ENCODE measurements around the gene RELN. TPM values are rescaled to one million over a fixed set of nuclear protein-coding genes. Genes with fewer than 3 reads are reported as not detected.
"Not testable (repeated sequence)": the region's sequence is repeated elsewhere in the genome, so short reads cannot be mapped to it uniquely, and the experiment has no call there.

Gene RELN
- total RNA-seq, 1 donor from 2014 or later, result 31.9 TPM

DNA sequence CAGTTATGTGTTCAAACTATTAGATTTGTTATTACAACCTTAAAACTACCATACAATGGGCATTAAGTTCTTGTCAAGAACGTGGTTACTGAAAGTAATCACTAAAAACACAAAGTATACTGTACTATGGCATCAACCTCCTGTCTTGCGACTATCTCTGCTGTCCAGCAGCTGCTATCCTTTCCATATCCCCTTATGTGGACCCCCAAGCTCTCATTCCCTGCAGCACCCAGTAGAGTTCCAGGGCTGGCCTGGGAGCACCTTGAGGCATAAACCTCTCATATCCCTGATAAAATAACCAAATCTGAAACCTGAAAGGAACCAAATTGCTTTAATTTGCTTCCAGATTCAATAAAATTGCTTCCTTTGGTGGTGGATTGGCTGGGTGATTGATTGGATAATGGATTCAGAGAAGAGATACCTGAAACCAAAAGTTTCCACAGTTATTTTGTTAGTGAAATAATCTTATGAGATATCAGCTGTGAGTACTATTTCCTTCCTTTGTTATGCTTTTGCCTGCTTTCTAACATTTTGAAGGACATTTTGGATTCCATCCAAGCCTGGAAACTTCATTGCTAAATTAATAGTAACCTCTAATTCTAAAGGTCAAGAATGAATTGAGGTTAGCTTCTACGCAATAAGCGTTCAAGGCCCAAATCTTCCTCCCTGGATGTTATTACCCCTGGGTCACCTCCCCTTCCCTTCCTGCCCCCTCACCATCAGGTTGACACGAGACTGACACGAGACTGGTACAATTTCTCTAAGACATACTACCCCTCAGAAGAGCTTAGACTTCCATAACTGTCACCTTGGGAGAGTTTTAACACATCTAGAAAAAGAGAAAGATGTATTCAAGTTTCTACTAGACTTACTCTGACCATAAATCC lies 48.8 kb downstream of the RELN start:
- DNase-seq, result no peak

DNA sequence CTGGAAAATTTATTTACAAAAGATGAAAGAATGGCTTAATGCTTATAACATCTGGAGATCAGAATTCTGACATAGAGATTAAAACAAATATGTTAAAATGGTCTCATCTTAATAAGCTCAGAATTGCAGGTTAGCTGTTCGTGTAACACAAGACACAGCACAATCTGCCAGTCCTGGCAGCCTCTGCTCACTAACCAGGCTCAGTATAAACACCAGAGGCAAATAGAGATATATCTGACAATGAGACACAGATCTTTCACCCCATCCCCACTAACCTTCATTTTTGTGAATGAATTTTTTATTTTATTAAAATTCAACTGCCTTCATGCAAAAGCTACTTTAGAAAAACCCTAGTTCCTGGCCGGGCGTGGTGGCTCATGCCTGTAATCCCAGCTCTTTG lies 51.8 kb downstream of the RELN start:
- no peak for DNase-seq

DNA sequence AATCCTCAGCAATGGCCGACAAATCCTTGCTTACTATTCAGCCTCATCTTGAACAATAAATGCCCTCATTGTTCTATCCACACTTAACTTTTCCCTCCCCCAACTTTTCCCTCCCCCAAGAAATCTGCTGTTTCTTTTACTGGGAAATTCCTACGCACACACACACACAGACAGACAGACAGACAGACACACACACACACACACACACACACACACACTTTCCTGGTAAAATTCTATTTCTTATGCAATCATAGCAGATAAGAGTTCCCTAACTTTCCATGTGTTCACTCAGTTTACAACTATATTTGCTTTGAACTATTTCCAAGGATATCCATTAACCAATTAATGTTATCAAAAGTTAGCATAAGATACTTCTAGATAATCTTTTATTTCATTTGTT lies 52.9 kb downstream of the RELN start:
- no peak for DNase-seq

DNA sequence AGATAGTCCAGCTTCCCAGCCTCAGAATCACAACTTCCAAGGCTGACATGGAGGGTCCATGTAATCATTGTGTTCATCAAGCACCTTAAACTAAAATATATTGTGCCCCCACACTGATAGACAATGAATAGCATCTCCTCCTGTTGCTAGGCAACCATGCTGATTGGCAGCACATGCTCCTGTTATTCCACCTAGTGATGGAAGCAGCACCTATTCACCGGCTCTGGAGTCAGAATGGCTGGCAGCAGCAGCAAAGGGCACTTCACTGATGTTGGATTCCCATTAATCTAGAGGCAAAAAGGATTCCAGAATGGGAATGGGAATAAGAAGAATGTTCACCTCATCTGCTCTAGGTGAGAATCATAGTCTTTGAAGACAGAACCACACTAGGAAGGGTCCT lies 55.0 kb downstream of the RELN start:
- no peak for DNase-seq

DNA sequence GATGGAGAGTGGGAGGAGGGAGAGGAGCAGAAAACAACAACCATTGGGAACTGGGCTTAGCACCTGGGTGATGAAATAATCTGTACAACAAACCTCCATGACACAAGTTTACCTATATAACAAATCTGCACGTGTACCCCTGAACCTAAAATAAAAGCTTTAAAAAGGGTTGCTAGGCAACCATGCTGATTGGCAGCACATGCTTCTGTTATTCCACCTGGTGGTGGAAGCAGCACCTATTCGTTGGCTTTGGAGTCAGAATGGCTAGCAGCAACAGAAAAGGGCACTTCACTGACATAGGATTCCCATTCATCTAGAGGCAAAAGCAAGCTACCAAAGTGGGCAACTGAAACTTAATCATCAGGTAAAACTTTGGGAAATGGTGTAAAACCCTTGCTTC lies 57.1 kb downstream of the RELN start:
- DNase-seq, result no peak

DNA sequence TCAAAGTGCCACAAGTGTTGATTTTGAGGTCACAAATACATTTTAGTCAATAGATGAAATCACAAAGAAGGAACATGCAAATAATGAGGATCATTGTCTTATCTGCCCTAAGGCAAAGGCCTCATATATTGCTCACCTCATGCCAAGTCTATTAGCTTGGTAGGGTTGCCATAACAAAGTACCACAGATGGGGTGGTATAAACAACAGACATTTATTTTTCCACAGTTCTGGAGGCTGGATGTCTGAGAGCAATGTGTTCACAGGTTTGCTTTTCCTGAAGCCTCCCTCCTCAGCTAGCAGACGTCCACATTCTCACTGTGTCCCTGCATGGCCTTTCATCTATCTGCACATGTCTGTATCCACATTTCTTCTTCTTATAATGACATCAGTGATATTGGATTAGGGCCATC lies 59.6 kb downstream of the RELN start:
- DNase-seq, result no peak

DNA sequence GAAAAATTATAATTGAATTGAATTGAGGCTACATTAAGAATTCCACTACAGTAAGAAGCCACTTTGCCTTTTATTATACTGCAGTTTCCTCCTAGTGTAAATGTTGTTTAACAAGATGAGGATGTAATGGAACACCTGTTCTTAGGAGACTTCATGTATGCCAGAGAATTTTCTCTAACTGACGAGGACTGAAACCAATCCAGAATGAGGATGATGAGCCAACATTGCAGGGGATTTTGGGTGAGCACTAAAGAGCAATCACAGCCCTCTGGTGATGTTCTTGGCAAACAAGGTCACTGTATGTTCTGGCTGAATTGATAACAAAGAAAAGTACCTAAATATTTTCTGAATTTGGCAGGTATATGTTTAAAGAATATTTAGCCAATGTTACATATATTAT lies 60.9 kb downstream of the RELN start:
- DNase-seq, result no peak

DNA sequence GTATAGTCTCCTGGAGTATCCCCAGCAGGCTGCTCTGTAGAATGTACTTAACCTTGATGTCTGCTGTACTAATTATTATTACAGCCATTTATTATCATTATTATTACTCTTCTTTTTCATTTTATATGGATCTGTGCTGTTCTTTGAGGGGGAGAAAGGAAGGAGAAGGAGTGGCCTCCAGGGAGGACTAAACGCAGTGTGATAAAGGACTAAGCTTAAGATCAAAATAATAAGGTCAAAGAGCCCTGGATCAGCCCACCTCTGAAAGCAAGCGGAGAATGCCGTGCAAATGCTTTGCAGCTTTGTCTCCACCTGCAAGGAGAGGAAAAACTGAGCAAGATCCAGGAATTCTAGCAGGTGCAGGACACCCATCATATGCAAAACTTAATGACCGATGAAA lies 65.3 kb downstream of the RELN start:
- no peak for DNase-seq

DNA sequence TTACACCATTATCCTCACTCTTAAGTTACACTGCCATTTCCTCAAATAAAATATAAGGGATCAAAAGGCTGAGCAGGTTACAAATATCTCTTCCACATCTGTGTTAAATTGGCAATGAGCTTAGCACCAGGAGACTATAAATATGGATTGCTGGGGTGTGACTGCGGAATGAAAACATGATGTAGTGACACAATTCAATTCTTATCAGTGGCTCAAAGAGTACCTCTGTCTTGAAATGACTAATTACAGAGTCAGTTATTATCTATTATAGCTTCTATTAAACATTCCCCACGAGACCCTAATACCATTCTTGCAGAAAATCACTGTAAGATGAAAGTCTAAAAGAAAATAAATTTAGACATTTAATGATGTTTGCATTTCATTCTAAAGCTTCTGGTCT lies 67.1 kb downstream of the RELN start:
- no peak for DNase-seq

DNA sequence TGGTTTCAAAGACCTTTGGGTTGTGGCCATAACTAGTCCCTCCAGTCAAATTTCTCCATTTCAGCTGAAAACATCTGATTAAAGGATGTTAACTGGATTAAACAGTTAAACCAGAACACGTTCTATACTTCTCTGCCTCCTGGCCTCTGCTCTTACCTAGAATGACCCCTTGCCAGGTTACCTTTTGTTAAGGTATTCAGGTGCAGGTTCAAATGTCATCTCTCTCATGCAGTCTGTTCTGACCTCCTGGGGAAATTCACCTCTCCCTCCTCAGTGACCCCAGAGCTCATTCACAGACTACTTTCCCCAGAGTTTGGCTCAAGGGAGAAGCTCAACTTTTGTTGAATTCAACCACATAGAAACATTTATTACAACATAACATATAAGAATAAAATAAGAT lies 67.8 kb downstream of the RELN start:
- DNase-seq, result no peak

DNA sequence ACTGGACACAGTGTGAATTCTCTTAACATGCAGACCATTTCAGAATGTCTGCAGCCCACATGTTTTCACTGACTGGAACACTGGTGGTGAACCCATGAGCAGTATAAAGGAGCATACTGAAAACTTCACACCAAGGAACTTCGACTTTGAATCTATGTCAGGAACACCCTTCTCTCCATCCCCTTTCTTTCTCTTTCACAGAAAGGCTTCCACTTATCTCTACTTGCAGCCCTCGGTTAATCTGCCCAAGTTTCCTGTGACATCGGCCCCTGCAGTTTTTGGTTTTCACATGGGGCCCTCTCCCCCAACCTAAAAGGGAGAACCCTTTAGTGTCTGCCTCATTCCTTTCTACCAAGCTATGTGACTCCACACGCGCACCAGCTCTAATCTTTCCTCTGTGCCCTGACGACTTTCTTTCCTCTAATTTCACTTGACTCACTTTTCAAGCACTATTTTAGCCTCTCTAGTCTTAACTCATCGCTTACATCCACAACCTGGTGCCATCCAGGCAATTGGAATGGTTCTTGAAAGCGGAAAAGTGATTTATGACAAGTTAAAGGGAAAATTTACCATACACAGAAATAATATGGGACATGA lies 70.1 kb downstream of the RELN start:
- no peak for DNase-seq

DNA sequence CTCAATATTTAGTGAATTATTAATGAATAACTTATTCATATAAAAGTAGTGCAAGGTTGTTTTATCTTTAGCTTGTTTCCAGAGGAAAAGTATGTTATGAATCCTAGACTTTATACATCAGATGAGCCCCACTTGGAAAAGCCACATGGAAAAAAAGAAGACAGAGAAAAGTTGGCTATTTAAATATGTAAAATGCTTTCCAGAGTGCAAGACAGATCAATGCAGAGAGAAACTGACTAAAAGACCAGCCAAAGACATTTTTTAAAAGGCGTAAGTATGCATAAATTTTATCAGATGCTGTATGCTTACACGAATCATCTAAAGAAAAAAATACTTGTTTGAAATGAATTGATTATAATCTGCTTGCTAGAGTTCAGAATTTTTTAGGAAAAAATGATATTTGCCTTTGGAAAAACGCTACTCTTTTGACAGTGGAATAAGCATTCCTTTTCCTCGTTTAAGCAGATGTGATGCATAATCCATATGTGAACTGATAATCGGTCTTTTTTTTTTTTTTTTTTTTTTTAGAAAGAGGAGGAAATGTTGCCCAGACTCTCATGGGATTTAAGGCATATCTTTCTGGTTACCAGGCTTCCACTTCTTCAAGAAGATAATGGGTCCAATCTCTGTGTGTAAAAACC lies 70.7 kb downstream of the RELN start:
- no peak for DNase-seq

DNA sequence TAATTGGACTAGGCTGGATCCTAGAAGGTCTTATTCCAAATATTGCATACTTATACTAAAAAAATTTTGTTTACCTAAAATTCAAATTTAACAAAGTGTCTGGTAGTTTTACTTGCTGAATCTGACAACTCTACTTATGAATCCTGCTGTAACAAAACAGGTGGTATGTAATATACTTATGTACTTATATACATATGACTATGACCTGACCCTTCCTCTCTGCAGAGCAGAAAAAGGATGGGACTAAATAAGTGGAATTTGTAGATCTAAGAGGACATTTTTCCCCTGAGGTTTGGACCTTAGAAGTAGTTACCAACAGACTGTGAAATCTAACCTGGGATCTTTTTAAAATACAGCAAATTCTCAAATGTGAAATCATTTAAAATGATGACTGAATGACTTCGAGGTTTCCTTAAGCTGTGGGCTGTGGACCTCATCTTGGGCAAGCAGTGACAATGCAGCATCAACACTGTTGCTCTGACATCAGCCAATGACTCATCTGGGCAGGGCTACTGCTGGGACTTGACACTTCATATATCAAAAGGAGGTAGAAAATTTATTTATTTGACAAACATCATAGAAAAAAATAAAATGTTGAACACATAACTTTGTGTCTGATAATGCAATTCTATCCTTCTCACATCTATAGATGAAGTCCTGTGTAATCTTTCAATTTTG lies 73.6 kb downstream of the RELN start:
- no peak for DNase-seq

DNA sequence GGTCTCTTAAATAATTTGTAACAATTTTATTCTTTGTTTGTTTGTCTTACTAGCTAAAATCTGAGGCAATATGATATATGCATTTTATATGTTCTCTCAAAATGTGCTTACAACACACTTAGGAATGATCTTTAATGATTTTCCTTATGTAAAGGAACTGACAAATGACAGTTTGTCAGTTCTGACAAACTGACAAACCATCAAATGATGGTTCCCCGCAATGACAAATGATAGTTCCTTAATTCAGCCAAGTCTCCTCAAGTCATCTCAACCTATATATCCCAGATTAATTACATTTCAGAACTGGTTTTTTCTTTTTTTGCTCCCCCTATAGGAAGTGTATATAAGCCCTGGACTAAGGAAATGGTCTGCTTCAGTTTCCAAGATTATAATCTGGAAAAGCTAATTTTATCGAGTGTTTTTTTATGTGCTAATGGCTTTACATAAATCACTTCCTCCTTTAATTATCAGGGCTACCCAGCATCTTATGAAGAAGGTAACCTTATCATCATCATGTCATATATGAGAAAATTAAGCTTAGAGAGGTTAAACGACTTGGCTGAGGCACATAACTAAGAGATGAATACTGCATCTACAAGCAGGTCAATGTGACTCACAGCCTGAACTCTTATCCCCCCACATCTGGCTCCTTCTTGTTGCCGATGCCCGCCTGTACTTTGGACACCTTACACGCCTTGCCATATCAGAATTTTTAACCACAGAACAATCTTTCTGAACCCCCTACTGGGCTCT lies 75.1 kb downstream of the RELN start:
- DNase-seq, result no peak

DNA sequence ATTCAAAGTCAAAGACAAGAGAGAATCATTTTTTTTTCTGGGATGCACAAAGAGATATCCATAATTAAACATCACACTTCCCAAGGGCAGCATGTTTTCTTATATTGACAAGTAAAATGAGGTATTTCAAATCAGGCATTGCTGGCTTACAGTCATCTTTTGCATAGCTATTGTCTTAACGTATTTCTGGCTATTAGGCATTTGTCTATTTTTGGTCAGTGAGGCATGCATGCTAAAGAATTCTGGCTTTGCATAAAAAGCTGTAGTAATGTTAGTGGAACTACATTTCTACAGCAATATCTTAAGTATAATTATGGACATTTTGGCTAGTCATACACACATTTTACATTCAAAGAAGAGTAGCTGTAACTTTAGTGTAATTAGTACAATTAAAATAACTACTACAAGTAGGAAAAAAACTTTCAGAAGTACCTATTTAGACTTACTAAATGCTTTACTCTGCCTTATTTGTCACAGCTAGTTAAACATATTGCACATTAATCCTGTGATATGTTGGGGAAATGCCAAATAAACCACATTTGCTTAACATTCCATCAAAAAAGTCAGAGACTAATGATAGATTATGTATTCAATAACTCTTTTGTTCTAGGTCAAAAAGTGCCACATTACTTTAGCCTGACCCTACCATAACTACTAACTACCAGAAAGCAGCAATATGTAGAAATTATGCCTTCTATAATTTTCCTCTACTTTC lies 76.4 kb downstream of the RELN start:
- DNase-seq, result no peak

DNA sequence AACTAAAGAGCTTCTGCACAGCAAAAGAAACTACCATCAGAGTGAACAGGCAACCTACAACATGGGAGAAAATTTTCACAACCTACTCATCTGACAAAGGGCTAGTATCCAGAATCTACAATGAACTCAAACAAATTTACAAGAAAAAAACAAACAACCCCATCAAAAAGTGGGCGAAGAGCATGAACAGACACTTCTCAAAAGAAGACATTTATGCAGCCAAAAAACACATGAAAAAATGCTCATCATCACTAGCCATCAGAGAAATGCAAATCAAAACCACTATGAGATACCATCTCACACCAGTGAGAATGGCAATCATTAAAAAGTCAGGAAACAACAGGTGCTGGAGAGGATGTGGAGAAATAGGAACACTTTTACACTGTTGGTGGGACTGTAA lies 78.4 kb downstream of the RELN start:
- DNase-seq, result not testable (repeated sequence)

DNA sequence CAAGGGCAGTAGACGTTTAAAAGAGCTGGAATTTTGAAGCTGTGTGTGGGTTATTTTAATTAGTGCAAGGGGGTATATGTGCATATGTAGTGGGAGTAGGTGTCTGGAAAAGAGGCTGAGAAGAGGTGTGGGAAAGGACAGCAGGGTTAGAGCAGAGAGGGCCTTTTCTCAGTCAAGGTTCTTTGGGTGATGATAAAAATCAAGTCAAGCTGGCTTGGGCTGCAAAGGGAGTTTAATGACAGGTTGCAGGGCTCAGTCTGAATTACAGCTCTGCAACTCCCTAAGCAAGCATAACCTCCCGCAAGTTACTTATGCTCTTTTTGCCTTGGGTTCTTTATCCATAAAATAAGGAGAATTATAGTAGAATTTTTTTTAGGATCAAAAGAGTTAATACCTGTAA lies 83.5 kb downstream of the RELN start:
- DNase-seq, result no peak

DNA sequence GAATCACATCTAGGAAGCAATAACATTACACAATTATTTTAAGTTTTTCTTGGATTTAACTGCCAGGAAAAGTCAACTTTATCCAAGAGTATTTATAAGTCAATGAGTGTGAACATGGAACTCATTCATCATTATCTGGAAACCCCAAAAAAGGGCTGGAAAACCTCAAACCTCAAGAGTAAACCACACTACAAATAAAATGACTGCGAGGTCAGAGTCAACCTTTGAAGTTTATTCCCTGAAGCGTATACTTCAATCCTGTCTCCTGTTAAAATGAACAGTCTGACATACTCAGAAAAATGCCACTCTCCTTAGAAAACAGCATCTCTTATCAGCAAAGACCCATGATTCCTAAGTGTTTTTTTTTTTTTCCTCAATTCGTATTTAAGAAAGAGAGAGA lies 86.5 kb downstream of the RELN start:
- DNase-seq, result no peak

DNA sequence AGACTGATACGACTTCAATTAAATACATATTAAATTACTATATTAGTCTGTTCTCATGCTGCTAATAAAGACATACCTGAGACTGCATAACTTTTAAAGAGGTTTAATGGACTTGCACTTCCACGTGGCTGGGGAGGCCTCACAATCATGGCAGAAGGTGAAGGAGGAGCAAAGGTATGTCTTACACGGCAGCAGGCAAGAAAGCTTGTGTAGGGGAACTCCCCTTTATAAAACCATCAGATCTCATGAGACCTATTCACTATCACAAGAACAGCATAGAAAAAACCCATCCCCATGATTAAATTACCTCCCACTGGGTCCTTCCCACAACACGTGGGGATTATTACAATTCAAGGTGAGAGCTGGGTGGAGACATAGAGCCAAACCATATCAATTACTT lies 92.6 kb downstream of the RELN start:
- not testable (repeated sequence) for DNase-seq

DNA sequence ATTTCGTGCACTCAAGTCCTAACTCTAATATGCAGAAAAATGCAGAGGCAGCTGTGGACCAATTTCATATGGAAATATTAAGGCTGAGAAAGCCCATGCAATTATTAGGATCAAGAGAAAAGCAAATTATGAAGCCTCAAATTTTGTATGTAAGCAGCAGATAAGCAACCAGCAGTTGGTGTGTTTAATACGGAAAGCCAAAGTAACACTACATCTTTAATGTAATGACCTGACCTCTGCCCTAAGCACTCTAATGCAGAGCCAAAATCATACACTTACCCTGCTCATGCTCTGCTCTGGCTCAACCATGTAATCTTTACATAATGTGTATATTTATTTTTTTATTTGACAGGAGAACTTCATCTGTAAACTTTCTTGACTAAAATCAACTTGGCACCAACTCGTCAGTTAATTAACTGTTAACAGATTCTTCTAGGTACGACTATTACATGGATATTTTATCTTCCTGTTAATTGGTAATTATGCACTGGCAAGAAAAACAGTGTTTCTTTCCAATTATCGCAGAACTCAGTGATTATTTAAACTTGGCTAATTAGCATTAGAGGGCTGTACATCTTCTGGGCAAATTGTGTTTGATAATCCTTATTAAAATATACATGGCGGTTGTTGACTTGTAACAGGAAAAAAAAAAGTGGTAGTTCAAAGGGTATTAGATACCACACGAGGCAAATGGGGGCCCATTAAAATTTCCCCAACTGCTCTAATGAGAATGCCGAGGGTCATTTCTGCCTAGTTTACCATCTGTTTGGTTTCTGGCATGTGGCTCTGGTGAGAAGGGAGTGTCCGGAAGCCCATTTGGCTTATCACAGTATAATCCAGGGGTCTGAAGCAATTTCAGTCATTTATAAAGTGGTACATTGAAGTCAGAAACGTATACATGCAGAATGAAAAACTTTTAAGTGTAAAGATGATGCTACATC lies 94.5 kb downstream of the RELN start:
- DNase-seq, result no peak
